ENCODE data around the gene PPP1R12B. TPM values are rescaled to one million over a fixed set of nuclear protein-coding genes. Genes with fewer than 3 reads are reported as not detected.
"Not testable (repeated sequence)": the region's sequence is repeated elsewhere in the genome, so short reads cannot be mapped to it uniquely, and the experiment has no call there.

PPP1R12B gene
- total RNA-seq, 1 donor from 2014 or later, result 594 TPM

DNA sequence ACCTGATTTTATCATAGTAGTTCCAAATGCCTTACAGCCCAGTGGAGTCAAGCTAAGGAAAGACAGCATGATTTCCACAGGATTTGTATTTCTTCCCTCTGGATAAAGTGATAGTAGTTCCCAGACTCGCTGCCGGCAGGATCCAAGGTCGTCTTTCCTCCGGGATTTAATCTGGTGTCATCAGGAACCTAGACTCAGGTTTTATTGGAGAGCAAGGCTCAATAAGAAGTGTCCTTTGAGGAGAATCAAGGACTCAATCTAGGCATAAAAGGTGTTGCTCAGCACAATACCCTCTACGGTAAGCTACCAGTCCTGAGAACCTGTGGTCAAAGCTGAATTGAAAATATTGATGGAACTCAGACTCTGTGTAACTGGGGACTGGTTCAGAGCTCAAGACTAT, 191.1 kb downstream of the PPP1R12B start:
- ATAC-seq; intact Hi-C loops (cut with DNase I); DNase-seq (ENCODE audit: missing footprints): not testable (repeated sequence)

DNA sequence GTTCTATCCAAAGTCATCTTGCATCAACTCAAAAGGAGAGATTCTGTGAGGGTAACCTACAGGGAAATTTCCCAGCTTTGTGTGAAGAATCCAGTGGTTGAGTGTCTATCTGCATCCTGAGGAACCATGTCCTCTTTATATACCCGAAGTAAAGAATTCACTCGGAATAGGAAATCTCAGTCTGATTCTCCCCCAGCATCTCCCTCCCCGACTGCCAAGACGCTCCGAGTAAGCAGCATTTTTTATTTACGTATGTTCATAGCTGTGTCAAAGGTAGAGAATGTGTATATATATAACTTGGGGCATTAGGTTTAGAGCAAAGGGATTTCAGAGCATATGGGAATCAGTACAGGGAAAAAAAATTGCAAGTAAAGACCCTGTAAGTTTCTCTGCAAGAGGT, 191.5 kb downstream of the PPP1R12B start:
- intact Hi-C loops (cut with DNase I), result no loop called here
- ATAC-seq, result no peak
- DNase-seq (ENCODE audit: missing footprints), result no peak

- intact Hi-C loops (cut with DNase I), result no loop called here
- ATAC-seq, result no peak
- no peak for DNase-seq (ENCODE audit: missing footprints)
Observed at GRCh38 chr1:202540448-202540847, 191.9 kb downstream of the PPP1R12B start.

GRCh38 chr1:202540858-202541257, 192.4 kb downstream of the PPP1R12B start:
- ATAC-seq; intact Hi-C loops (cut with DNase I); DNase-seq (ENCODE audit: missing footprints): not testable (repeated sequence)

GRCh38 chr1:202542415-202542814, 193.9 kb downstream of the PPP1R12B start:
- DNase-seq (ENCODE audit: missing footprints); intact Hi-C loops (cut with DNase I); ATAC-seq: not testable (repeated sequence)

DNA sequence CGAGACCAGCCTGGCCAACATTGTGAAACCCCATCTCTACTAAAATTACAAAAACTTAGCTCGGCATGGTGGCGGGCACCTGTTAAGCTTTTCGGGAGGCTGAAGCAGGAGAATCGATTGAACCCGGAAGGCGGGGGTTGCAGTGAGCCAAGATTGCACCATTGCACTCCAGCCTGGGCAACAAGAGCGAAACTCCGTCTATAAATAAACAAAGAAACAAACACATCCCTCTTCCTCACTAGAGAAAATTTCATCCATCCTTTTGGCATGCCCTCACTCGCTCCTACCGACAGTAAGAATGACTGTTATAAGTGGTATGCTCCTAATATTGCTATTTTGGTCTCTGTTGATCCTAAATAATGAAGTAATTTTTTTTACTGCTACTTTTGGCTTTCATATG, 195.0 kb downstream of the PPP1R12B start:
- ATAC-seq; intact Hi-C loops (cut with DNase I); DNase-seq (ENCODE audit: missing footprints): not testable (repeated sequence)

- intact Hi-C loops (cut with DNase I); DNase-seq (ENCODE audit: missing footprints); ATAC-seq: not testable (repeated sequence)
Observed at GRCh38 chr1:202544766-202545449, 196.4 kb downstream of the PPP1R12B start.

GRCh38 chr1:202545647-202546303, 197.3 kb downstream of the PPP1R12B start:
- intact Hi-C loops (cut with DNase I); ATAC-seq; DNase-seq (ENCODE audit: missing footprints): not testable (repeated sequence)

DNA sequence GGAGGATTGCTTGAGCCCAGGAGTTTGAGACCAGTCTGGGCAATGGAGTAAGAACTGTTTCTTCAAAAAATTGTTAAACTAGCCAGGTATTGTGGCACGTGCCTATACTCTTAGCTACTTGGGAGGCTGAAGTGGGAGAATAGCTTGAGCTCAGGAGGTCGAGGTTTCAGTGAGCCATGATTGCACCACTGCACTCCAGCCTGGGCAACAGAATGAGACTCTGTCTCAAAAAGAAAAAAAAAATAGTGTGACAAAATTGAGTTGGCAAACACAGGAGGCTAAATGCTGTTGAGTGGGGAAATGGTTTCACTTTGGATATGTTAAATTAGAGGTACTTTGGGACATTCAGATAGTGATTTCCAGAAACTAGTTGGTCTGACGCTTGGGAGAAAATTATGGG, 197.9 kb downstream of the PPP1R12B start:
- DNase-seq (ENCODE audit: missing footprints); intact Hi-C loops (cut with DNase I): not testable (repeated sequence)
- peak; percentile 47 for ATAC-seq

- ATAC-seq, result peak; percentile 10
- intact Hi-C loops (cut with DNase I); DNase-seq (ENCODE audit: missing footprints): not testable (repeated sequence)
Observed at GRCh38 chr1:202546796-202547195, 198.3 kb downstream of the PPP1R12B start.

- DNase-seq (ENCODE audit: missing footprints), result no peak
- intact Hi-C loops (cut with DNase I), result no loop called here
- no peak for ATAC-seq
Observed at GRCh38 chr1:202547215-202547614, 198.7 kb downstream of the PPP1R12B start.

DNA sequence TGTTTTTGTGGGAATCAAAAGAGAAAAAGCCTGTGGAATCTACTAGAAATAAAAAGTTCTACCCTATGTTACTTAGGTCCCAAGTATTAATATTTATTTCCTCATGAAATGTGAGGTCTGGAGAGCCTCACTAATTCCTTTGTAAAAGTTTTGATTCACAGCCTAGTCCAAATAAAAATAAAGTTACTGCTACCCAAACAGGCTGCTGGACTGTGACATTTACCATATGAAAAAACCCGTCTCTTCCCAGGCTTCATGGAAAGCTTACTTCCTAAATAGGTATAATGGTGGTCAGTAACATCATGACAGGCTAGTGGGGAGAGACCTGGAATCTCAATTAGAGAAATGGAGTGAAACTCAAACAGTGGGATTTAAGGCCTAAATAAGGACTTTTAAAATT, 201.6 kb downstream of the PPP1R12B start:
- intact Hi-C loops (cut with DNase I); ATAC-seq; DNase-seq (ENCODE audit: missing footprints): not testable (repeated sequence)

GRCh38 chr1:202551683-202552082, 203.2 kb downstream of the PPP1R12B start:
- no peak for DNase-seq (ENCODE audit: missing footprints)
- no peak for ATAC-seq
- intact Hi-C loops (cut with DNase I), result no loop called here

- DNase-seq (ENCODE audit: missing footprints); intact Hi-C loops (cut with DNase I); ATAC-seq: not testable (repeated sequence)
Observed at GRCh38 chr1:202552615-202553014, 204.1 kb downstream of the PPP1R12B start.

DNA sequence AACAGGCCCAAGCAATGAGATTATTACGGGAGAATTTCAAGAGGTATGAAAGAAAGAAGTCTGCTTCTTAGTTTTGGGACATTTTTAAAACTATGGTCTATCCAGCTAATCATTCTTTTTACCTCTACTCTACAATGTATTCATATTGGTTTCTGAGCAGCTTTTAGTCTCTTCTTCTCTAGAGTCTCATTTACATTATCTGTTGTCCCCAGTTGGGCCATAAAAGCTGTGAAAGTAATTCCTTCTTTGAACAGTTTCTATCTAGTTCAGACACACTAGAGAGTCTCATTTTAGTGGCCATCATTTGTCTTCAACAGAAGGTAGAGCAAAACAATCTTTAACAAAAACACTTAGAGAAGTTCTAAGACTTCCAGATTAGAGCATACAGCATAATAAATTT, 204.6 kb downstream of the PPP1R12B start:
- ATAC-seq; intact Hi-C loops (cut with DNase I); DNase-seq (ENCODE audit: missing footprints): not testable (repeated sequence)

- DNase-seq (ENCODE audit: missing footprints) (no peak), ATAC-seq (peak; percentile 66)
- intact Hi-C loops (cut with DNase I), result no loop called here
Observed at GRCh38 chr1:202553560-202554038, 205.1 kb downstream of the PPP1R12B start.

GRCh38 chr1:202554619-202555018, 206.1 kb downstream of the PPP1R12B start:
- intact Hi-C loops (cut with DNase I); ATAC-seq: not testable (repeated sequence)

GRCh38 chr1:202556037-202556436, 207.5 kb downstream of the PPP1R12B start:
- intact Hi-C loops (cut with DNase I); DNase-seq (ENCODE audit: missing footprints); ATAC-seq: not testable (repeated sequence)

More at GRCh38 chr1:202554619-202555018, 206.1 kb downstream of the PPP1R12B start:
- not testable (repeated sequence) for DNase-seq (ENCODE audit: missing footprints)

DNA sequence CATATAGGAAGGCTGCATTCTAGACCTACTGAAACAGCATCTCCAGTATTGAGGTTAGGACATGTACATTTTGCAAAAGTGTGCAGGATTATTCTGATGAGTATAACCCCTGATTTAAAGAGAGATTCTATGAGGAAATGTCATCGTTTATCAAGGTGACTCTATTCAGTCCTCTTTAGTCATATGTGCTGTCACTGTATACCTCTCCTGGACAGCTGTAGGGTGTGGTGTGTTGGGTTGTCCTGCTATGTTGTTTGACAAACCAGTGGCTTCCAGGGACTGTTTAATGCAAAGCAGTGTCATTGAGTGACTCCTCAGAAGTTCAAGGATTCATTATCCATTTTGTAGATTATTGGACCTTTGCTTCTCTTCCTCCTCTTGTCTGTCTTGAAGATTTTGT, 209.2 kb downstream of the PPP1R12B start:
- not testable (repeated sequence) for ATAC-seq

DNA sequence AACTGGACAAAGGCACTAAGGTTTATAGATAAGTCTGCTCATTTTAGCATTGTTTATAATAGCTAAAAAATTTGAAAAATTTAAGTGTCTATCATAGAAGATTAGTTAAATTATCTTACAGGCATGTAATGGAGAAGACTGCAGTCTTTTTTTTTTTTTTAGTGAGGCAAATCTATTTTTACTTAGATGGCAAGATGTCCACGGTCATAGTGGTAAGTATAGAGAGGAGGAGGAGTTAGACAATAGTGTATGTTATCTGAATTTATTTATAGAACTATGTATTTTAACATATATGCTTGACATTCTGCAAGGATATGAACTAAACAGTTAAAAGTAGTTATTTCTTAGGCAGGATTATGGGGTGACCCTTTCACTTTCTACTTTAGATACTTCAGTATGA, 212.7 kb downstream of the PPP1R12B start:
- DNase-seq (ENCODE audit: missing footprints) (no peak), ATAC-seq (no peak)
- intact Hi-C loops (cut with DNase I), result no loop called here

More for the DNA sequence above, 209.2 kb downstream of the PPP1R12B start:
- intact Hi-C loops (cut with DNase I); DNase-seq (ENCODE audit: missing footprints): not testable (repeated sequence)

Measured in Right ventricle myocardium inferior (tissue), 1 donor.